Activated CD8-positive, alpha-beta memory T cell treated with anti-CD3 and anti-CD28 coated beads, Interleukin-2, amount 50 U/mL, for 24 hours (primary cell): ENCODE measurements around the gene MFGE8.
A peak's percentile ranks its signal among the peaks of the same experiment; 100 is the strongest.

Source experiments
- DNase-seq: peaks from one replicate; pipeline ENCODE4 v3.0.0-alpha.2; 2020; ENCODE audit errors: extremely low read depth

Gene MFGE8

GRCh38 chr15:88898736-88899135, 14.4 kb downstream of the MFGE8 start:
- DNase-seq: no peak

- DNase-seq: peak; percentile 51
These were observed 15.6 kb downstream of the MFGE8 start for GRCh38 chr15:88897456-88898194.

DNA sequence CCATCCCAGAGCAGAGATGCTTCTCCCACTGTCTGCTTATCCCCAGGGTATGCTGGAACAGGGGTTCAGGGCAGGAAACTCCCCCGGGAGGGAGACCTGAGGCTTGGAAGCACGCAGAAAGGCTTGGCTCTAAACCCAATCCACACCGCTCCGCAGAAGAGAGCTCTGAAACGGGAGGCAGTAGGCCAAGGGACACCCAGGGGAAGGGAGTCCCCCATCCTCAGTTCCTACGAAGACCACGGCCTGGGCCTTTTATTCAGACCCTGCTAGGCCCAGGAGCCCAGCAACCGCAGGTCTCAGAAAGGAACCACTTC, 16.1 kb downstream of the MFGE8 start:
- DNase-seq: no peak

DNA sequence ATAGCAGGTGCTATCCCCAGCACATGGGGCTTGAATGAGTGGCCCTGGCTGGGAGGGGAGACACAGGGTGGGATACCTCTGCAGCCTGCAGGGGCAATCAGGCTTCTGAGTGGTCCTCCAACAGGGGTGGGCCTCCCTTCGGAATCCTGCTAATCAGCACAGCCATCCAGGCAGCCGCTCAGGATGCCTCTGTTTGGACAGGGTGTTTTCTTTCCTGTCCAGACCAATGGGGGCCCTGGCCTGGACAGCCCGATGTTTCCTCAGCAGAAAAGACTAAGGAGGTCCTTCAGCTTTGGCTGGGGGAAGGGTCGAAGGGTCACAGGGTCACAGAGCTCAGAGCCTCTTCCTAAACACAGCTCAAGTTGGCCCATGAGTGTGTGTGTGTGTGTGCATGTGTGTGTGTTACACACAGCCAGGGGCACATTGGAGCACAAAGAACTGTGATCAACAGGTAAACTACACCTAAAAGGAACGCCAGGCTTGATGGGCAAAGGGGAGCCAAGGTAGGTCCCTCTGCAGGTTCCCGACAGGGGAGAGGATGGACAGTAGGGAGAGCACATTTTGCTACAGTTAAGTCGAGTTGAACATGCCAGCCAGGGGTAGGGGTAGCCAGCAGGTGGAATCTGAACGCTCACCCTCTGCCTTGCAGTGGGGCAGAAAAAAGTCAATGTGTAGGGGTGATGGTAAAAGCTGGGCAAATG, 16.7 kb downstream of the MFGE8 start:
- DNase-seq: no peak

DNA sequence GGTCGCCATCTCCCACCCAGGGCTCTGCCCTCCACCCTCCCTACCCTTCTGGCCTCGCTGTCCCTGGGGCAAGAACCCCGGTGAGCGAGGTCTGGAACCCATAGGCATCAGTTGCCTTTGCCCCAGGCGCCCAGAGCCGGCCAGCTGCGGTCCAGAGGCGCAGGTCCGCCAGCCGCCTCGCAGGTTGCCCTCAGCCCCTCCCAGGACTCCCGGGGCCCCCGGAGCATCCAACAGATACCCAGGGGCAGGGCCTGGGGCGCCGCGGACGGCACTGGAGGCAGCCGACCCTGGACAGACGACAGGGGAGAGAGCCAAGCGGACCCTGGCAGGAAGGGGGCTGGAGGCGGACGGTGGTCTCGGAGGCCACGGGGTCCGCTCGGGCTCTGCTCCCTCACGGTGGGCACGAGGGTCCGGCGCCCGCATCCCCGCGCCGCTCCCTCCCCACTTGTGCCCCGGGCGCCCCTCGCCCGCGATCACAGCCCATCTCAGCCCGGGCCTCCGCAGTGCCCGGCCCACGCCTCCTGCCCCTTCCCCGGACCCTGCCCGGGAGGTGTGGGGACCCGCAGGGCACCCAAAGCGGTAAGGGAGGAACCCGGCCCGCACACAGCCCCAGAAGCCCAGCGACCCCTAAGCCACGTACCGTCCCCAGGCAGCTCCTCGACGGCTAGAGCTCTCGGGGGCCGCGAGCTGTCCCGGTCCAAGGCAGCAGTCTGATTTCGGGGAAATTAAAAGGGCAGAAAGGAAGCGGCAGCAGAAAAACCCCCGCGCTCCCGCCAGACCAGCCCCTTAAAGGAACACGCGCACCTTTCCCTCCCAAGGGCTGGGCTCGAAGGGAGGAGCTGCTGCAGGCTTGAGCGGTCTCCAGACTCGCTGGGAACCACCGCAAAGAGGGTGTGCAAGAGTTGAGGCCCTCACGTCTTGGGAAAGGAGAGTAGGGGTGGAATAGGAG, 18.1 kb downstream of the MFGE8 start, which contains the start of gene HAPLN3:
TSS of gene HAPLN3 (minus strand) at position 726 of the 949 bp plus-strand sequence. CDS start 8,246 bp downstream, outside the sequence.
- peak; percentile 26 for DNase-seq

GRCh38 chr15:88894348-88894818, 18.8 kb downstream of the MFGE8 start:
- DNase-seq: peak; percentile 66

GRCh38 chr15:88891540-88892254, 21.5 kb downstream of the MFGE8 start:
- no peak for DNase-seq

- DNase-seq: no peak
These were observed 22.7 kb downstream of the MFGE8 start for GRCh38 chr15:88890495-88890894.

DNA sequence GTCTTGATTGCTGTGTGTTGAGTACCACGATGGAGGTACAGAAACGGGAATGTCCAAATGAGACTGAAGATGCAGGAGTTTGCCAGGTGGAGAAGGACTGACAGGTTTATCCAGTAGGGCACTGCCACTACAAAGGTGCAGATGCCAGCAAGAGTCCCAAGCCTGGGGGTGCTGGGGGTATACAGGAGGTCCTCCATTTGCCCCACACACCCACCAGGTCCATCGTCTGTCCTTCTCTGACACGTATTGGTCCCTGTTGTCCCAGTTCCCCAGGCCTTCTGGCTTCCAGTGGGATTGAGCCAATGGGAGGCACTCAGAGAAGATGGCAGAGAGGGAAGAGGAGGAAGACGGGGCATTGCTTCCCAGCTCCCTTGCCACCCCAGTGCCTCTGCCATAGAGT, 24.5 kb downstream of the MFGE8 start:
- no peak for DNase-seq

DNA sequence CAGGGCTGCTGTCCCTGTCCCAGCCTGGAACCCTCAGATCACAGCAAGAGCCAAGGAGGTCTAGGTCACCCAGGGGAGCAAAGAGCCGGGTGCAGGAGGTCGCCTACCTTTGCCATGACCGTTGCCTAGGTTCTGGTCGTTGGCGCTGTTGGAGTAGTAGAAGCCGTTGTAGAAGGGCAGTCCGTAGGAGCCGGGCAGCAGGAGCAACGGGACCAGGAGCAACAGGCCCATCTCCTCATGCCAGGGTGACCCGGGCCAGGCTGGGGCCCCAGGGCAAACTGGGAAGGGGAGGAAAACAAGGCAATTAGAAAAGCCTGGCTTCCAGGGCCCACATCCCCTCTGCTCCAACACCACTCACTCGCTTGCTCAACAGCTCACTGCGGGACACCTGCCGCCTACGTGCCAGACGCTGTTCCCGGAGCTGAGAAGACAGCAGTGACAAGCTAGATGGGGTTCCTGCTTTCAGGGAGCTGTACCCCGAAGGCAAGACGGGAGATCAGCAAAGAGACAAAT, 26.1 kb downstream of the MFGE8 start:
- no peak for DNase-seq

DNA sequence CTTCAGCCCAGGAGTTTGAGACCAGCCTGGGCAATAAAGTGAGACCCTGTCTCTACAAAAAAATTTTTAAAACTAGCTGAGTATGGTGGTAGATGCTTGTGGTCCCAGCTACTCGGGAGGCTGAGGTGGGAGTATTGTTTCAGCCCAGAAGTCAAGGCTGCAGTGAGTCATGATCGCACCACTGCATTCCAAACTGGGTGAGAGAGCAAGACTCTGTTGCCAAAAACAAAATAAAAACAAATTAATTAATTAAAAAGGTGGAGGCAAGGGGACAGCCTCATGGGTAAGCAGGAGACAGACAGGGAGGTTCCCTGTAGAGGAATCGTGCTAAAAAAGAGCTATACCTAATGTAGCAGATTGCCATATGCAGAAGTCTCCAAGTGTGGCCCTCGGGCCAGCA, 30.4 kb downstream of the MFGE8 start:
- DNase-seq: no peak

DNA sequence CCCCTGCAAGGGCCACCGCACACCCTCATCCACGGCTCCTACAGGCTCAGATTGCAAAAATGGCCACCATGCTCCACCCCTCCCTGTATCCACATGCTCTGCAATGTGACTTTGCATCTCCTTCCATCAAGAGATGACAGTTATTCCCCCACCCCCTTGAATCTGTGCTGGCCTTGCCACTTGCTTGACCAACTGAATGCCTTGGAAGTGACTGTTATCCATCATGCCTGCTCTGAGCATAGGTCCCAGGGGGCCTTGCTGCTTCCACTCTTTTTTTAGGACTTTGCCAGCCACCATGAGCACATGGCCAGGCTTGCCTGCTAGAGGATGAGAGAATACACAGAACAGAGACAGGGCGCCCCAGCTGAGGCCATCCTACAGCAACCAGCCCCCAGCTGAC, 31.4 kb downstream of the MFGE8 start:
- no peak for DNase-seq

- DNase-seq: no peak
These were observed 32.0 kb downstream of the MFGE8 start for GRCh38 chr15:88880944-88881740.

DNA sequence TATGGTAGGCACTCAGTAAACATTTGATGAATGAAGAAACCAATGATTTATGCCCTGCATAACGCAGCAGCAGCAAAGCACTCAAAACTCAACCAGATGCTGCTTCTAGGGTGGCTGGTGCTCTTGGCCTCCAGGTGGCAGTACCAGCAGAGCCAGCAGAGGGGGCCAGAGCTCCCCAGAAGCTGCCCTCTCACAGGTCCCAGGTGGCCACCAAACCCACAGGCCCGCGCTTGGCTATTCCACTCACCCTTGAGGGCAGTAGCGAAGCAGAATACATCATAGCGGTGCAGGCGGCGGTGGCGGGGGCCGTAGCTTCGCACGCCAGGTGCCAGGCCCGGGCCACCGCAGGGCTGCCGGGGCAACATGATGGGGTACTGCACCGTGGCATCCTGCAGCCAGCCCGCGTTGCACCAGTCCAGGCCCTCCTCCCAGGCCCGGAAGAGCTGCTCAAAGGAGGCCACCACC, 34.4 kb downstream of the MFGE8 start:
- DNase-seq: no peak

- DNase-seq: no peak
These were observed 35.3 kb downstream of the MFGE8 start for GRCh38 chr15:88877906-88878305.

DNA sequence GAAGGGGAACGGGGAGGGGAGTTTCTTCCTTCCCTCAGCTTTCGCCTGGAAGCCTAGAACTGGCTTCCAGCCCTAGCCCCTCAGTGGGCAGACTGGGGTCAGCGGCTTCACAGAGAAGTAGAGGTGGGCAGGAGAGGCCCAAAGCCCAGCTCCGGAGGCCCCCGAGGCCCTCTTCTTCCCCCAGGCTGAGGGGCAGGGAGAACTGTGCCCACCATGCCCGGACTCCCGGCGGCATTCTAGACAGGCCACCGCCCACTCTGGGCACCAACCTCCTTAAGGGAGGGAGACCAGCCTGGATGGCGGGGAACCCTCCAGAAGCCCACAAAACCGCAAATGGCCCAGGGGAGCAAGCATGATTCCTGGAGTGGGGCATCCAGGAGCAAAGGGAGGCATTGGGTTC, 35.8 kb downstream of the MFGE8 start:
- no peak for DNase-seq

DNA sequence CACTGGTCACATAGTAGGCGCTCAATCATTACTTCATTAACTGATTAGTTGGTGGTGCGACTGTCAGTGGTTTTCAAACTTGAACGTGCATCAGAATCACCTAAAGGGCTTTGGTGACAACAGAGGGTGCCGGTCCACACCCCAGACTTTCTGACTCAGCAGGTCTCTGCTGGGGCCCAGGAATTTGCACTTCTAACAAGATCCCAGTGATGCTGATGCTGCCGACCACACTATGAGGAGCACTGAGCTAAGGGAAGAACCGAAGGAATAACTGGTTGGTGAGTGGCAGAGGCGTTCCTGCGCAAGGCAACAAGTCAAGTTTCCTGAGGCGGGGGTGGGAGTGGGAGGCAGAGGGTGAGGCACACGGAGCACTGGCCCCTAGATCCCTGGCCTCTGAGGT, 36.6 kb downstream of the MFGE8 start:
- no peak for DNase-seq

GRCh38 chr15:88874684-88875083, 38.5 kb downstream of the MFGE8 start:
- no peak for DNase-seq

DNA sequence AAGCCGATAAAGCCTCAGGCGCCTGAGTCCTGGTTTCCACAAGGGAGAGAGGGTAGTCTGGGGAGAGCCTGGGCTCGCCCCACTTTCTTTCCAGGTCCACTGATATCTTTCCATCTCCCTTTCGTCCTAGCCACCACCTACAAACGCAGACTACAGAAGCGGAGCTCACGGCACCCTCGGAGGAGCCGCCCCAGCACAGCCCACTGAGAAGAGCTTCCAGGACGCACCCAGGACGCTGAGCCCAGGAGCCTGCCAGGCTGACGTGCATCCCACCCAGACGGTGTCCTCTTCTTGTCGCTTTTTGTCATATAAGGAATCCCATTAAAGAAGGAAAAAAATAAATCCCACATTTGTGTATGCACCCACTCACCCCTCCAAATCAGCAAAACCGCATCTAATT, 38.9 kb downstream of the MFGE8 start:
- no peak for DNase-seq

- DNase-seq: no peak
These were observed 39.4 kb downstream of the MFGE8 start for GRCh38 chr15:88873786-88874185.
